ENCODE results near the gene NR2F1-AS1. TPM values are rescaled to one million over a fixed set of nuclear protein-coding genes. Genes with fewer than 3 reads are reported as not detected.

Gene NR2F1-AS1
- total RNA-seq, 4 donors from 2014 or later, result 4.1 to 8.6 (median 5.3) TPM

DNA sequence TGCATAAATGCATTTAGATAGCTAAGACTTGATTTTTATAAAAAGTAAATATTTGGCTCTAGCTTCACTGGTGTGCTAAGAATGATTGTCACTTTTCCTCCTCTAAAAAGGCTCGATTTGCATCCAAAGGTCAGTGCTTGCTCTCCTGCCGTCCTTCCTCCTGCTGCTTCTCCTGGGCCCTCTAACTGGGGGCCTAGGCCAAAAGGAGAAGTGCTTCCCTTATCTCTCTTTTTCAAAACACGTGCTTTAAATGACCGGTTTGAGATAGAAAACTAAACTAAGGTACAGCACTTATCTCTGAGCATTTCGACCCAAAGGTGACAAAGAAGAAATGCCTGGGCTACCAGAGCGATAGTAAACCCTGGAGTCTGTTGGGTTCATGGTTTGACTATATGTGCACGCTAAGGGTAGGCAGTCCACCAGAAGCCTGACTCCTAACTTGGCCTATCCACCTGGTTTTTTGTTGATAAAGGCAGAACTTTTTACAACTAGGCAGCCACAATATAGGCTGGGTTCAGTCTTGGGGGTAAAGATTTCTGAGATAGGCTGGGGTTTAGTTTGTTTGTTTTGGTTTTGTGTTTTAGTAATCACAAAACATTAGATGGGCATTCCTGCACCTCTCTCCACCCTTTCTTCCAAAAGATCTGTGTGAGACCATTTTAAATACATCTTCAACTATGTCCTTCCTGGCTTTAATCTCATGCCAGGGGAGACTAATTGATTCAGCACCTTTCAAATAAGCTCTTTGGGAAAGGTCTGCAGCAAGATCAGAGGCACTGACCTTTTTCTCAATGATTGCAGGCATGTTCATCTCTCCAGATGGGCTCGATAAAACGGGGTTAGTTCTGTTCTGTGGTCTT is 3.8 kb downstream of the NR2F1-AS1 start:
- TF ChIP-seq, protein P1, sequence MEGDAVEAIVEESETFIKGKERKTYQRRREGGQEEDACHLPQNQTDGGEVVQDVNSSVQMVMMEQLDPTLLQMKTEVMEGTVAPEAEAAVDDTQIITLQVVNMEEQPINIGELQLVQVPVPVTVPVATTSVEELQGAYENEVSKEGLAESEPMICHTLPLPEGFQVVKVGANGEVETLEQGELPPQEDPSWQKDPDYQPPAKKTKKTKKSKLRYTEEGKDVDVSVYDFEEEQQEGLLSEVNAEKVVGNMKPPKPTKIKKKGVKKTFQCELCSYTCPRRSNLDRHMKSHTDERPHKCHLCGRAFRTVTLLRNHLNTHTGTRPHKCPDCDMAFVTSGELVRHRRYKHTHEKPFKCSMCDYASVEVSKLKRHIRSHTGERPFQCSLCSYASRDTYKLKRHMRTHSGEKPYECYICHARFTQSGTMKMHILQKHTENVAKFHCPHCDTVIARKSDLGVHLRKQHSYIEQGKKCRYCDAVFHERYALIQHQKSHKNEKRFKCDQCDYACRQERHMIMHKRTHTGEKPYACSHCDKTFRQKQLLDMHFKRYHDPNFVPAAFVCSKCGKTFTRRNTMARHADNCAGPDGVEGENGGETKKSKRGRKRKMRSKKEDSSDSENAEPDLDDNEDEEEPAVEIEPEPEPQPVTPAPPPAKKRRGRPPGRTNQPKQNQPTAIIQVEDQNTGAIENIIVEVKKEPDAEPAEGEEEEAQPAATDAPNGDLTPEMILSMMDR (IDR thresholded peaks at IDR 0.05; ENCODE audit: low read depth), result no peak

DNA sequence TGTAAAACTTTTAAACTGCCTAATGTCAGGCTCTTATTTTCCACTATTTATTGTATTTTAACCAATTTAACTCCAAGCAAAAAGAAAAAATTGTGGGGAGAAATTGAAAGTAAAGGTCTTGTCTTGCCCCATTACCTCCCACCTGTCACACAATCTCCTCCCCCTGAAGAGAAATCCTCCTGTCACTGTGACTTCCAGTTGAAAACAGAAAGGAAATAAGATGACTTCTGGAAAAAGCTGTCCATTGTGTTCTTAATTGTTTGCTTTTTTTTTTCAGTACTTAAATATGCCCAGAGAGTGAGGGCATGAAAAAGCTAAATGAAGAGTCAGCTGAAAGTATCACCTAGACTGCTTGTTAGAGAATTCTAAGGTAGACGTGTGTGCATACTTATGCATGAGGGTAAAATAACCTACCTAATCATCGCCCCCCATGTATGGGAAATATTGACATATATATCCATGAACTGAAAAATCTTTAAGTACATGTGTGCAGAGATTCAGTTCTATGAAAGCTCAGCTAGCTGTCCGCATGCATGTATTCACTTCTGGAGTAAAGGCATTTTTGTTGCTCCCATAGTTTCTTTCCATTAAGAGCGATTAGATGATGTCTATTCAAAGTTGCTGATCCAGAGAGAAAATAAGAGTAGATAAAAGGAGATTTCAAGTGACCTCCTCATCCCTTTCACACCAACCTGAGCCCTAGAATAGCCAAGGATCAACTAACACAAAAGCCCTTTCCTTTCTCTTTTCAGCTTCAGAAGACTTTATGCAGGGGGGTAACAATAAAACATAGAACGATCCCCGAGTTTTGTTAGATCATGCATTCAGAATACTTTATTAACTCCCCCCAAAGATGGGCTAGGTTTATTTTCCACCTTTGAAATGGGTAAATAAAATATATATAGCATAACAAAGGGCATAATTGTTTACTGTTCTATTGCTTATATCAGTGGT is 5.3 kb downstream of the NR2F1-AS1 start:
- TF ChIP-seq, protein P1 (IDR thresholded peaks at IDR 0.05; ENCODE audit: low read depth), result no peak

DNA sequence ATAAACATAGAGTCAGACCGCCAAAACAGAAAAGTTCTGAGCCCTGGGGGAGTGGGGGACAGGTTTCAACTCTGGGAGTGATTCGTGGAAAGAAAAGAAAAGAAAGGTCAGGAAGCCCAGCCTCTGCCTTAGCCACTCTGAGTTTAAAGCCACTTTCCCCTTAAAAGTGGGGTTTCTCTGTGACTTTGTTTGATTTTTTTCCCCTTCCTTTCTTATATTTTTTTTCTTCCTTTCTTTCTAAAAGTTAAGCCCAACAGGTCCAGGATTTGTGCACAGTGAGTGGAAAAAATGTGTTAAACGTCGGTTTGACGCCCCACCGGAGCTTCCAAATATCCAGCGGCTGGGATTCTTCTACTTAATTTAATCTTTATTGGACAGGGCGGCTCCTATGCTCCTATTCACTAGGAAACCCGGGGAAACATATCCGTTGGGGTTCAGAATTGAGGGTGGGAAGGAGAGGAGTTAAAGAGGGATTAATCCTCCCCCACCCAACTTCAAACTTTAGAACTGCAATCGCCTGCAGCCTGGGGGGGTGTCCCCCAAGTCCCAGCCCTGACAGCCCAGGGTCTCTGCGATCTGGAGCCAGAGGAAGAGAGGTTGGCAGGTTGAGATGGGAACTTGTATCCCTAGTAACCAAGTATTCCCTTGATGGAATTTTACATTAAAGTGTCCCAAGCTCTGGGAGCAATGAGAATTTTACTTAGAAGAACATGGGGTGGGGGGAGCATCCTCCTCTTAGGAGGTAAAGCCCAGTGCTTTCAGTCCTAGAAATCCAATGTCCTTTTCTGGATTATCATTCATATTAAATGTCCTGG is 6.3 kb downstream of the NR2F1-AS1 start:
- TF ChIP-seq, protein P1 (IDR thresholded peaks at IDR 0.05; ENCODE audit: low read depth), result no peak

DNA sequence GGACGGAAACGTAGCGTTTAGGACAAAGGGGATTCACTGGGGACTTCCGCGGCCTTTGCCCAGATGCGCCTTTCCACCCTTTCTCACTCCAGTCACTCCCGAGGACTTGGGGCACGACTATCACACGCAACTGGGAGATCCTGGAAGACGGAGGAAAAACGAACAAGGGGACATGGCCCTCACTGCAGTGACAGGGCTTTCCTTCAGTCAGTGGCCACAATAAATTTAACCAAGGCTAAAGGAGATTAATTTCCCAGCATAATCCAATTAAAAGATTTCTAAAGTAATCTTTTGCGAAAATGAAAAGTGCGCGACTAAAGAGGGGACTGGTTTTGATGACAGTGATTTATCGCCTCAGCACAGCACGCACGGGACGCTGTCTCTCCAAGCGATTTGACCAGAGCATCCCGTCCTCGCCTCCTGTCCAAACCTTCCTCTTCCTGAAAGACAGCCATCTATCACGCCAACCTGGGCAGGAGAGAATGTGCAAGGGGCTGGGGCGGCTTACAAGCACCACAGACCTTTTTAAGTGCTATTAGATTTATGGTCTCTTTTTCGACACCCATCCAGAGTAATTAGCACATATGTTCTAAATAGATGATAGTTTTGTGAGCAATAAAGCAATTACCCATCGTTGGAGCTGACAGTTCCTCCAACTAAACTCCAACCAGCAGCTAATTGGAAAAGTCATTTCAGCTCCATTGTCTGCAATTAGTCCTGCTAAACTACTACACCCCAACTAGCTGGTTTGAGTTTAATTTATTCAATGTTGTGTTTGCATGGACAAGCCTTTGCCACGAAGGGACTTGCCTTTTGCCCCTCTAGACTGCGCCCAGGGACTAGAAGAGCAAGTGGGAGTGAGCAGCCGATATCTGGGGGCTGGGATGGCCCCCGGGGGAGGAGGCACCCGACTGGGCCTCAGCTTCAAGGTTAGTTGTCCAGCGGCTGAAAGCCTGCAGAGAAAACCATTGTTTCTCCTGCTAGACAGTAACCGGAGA is 7.4 kb downstream of the NR2F1-AS1 start:
- TF ChIP-seq, protein P1 (IDR thresholded peaks at IDR 0.05; ENCODE audit: low read depth), result no peak

DNA sequence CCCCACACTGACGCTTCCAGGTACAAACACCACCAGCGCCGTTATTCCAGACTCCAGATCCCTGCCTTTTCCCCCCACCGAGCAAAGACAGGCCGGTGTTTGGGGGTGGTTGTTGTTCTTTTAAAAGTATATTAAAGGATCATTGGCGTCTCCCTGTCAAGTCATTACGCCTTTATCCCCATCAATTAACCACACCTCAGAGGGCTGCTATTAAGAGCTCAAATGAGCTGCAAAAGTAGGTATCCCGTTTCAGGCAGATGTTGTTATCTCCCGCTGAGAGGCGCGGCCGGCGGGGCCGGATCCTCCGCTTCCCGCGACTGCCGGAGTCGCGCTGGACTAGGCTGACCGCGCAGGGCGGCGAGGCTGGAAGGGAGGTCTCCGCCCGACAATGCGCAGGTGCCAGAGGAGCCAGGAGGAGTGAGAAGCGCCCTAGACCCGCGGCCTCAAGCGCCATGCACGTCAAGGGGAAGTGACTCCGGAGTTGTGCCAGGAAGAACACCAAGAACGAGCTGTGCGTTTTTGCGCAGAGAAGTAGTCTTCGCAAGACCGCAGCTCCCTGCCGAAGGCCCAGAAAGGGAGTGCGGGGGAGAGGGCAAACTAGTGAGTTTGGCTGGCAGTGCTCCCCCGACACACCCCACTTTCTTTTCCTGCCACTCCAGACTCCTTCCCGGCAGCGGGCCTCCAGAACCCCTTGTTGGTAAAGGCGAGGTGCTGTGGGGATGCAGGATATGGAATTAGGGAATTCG is 8.2 kb downstream of the NR2F1-AS1 start:
- TF ChIP-seq, protein P1 (IDR thresholded peaks at IDR 0.05; ENCODE audit: low read depth), result no peak
